ENCODE data around the gene CCL13.

Gene CCL13

GRCh38 chr17:34360601-34361270, 4.5 kb downstream of the CCL13 start:
- DNase-seq, result no peak
- in situ Hi-C loops (cut with MboI; ENCODE audit: low pct_unique_long_range_greater_than_20kb, low sequenced_read_pairs), result loop anchor here (10.0 kb wide), 1 partner anchor 156 kb away; no protein-coding TSS in a partner anchor

GRCh38 chr17:34361478-34362061, 5.3 kb downstream of the CCL13 start:
- peak; percentile 88 for DNase-seq
- in situ Hi-C loops (cut with MboI; ENCODE audit: low pct_unique_long_range_greater_than_20kb, low sequenced_read_pairs), result loop anchor here (10.0 kb wide), 1 partner anchor 157 kb away; no protein-coding TSS in a partner anchor

- no peak for DNase-seq
- in situ Hi-C loops (cut with MboI; ENCODE audit: low pct_unique_long_range_greater_than_20kb, low sequenced_read_pairs), result loop anchor here (10.0 kb wide), 1 partner anchor 158 kb away; no protein-coding TSS in a partner anchor
Observed at GRCh38 chr17:34363183-34363661, 6.9 kb downstream of the CCL13 start, which contains the start of gene CCL1. TSS of gene CCL1 (minus strand) at chr17:34363233. CDS start at chr17:34363161, 72 bp downstream.

- in situ Hi-C loops (cut with MboI; ENCODE audit: low pct_unique_long_range_greater_than_20kb, low sequenced_read_pairs), result loop anchor here (10.0 kb wide), 1 partner anchor 160 kb away; no protein-coding TSS in a partner anchor
Observed at GRCh38 chr17:34364751-34365150, 8.5 kb downstream of the CCL13 start.

GRCh38 chr17:34365340-34365739, 9.1 kb downstream of the CCL13 start:
- DNase-seq, result peak; percentile 15
- in situ Hi-C loops (cut with MboI; ENCODE audit: low pct_unique_long_range_greater_than_20kb, low sequenced_read_pairs), result loop anchor here (10.0 kb wide), 1 partner anchor 161 kb away; no protein-coding TSS in a partner anchor

More at GRCh38 chr17:34364751-34365150, 8.5 kb downstream of the CCL13 start:
- no peak for DNase-seq

GRCh38 chr17:34366010-34366409, 9.7 kb downstream of the CCL13 start:
- no peak for DNase-seq
- in situ Hi-C loops (cut with MboI; ENCODE audit: low pct_unique_long_range_greater_than_20kb, low sequenced_read_pairs), result loop anchor here (10.0 kb wide), 1 partner anchor 161 kb away; no protein-coding TSS in a partner anchor

- no peak for DNase-seq
- in situ Hi-C loops (cut with MboI; ENCODE audit: low pct_unique_long_range_greater_than_20kb, low sequenced_read_pairs), result loop anchor here (10.0 kb wide), 1 partner anchor 162 kb away; no protein-coding TSS in a partner anchor
Observed at GRCh38 chr17:34366529-34367107, 10.3 kb downstream of the CCL13 start.

GRCh38 chr17:34367486-34368195, 11.4 kb downstream of the CCL13 start:
- in situ Hi-C loops (cut with MboI; ENCODE audit: low pct_unique_long_range_greater_than_20kb, low sequenced_read_pairs), result loop anchor here (10.0 kb wide), 1 partner anchor 163 kb away; no protein-coding TSS in a partner anchor
- no peak for DNase-seq

GRCh38 chr17:34368196-34368945, 12.1 kb downstream of the CCL13 start:
- no peak for DNase-seq
- in situ Hi-C loops (cut with MboI; ENCODE audit: low pct_unique_long_range_greater_than_20kb, low sequenced_read_pairs), result loop anchor here (10.0 kb wide), 1 partner anchor 164 kb away; no protein-coding TSS in a partner anchor

GRCh38 chr17:34368946-34369500, 12.7 kb downstream of the CCL13 start:
- in situ Hi-C loops (cut with MboI; ENCODE audit: low pct_unique_long_range_greater_than_20kb, low sequenced_read_pairs), result loop anchor here (10.0 kb wide), 1 partner anchor 164 kb away; no protein-coding TSS in a partner anchor

GRCh38 chr17:34369571-34369970, 13.3 kb downstream of the CCL13 start:
- in situ Hi-C loops (cut with MboI; ENCODE audit: low pct_unique_long_range_greater_than_20kb, low sequenced_read_pairs), result loop anchor here (10.0 kb wide), 1 partner anchor 165 kb away; no protein-coding TSS in a partner anchor
- DNase-seq, result no peak

More at GRCh38 chr17:34368946-34369500, 12.7 kb downstream of the CCL13 start:
- DNase-seq, result no peak

GRCh38 chr17:34370376-34370996, 14.2 kb downstream of the CCL13 start:
- in situ Hi-C loops (cut with MboI; ENCODE audit: low pct_unique_long_range_greater_than_20kb, low sequenced_read_pairs), result no loop called here
- DNase-seq, result no peak

GRCh38 chr17:34370997-34371395, 14.7 kb downstream of the CCL13 start:
- in situ Hi-C loops (cut with MboI; ENCODE audit: low pct_unique_long_range_greater_than_20kb, low sequenced_read_pairs), result no loop called here
- no peak for DNase-seq

- in situ Hi-C loops (cut with MboI; ENCODE audit: low pct_unique_long_range_greater_than_20kb, low sequenced_read_pairs), result no loop called here
- no peak for DNase-seq
Observed at GRCh38 chr17:34371405-34372100, 15.3 kb downstream of the CCL13 start.

- in situ Hi-C loops (cut with MboI; ENCODE audit: low pct_unique_long_range_greater_than_20kb, low sequenced_read_pairs), result no loop called here
- DNase-seq, result no peak
Observed at GRCh38 chr17:34374457-34374856, 18.2 kb downstream of the CCL13 start.

- in situ Hi-C loops (cut with MboI; ENCODE audit: low pct_unique_long_range_greater_than_20kb, low sequenced_read_pairs), result no loop called here
- DNase-seq, result no peak
Observed at GRCh38 chr17:34375426-34375997, 19.2 kb downstream of the CCL13 start.
